Adrenal gland (tissue), 12 donors: ENCODE results near the gene SOCS6. TPM values are rescaled to one million over a fixed set of nuclear protein-coding genes. Genes with fewer than 3 reads are reported as not detected.

Experiments used
- DNase-seq, 7 donors: peaks; one replicate each; pipeline ENCODE4 v3.0.0-alpha.2; 2019 to 2020
- H3K27ac ChIP-seq, 5 donors: fragments of 200-600 bp; sonication (generic) in 4 of 5; 1 replicate in 3 of 5; 2 replicates in 2 of 5; pipeline versions ENCODE4 v1.5.1 to v1.8.0; 2016 to 2020; ENCODE audit warnings: mild to moderate bottlenecking in 1 of 5
- H3K27me3 ChIP-seq: fragments of 200-600 bp; 2 replicates; pipeline ENCODE4 v1.8.0; 2021
- H3K36me3 ChIP-seq, 2 donors: fragments of 200-600 bp; replicated peaks in 1 of 2; 1 replicate in 1 of 2; 2 replicates in 1 of 2; pipeline versions ENCODE4 v1.5.1 to v1.8.0; 2018 to 2022
- H3K4me1 ChIP-seq, 2 donors: fragments of 200-600 bp; replicated peaks in 1 of 2; 1 replicate in 1 of 2; 2 replicates in 1 of 2; pipeline versions ENCODE4 v1.5.1 to v1.8.0; 2018 to 2021
- H3K4me3 ChIP-seq, 4 donors: fragments of 200-600 bp; sonication (generic) in 3 of 4; one replicate each; pipeline ENCODE4 v1.5.1; 2016 to 2018
- H3K9me3 ChIP-seq, 3 donors: fragments of 200-600 bp; sonication (generic) in 1 of 3; replicated peaks in 1 of 3; 1 replicate in 2 of 3; 2 replicates in 1 of 3; pipeline versions ENCODE4 v1.5.1 to v1.8.0; 2016 to 2021
- POLR2A ChIP-seq, 2 donors: fragments of 450-650 bp; IDR thresholded peaks; one replicate each; pipeline ENCODE4 v1.6.1; 2017; ENCODE audit warnings: antibody characterized with exemption in 2 of 2, mild to moderate bottlenecking in 2 of 2, moderate library complexity in 1 of 2
- WGBS, 4 donors: extraction: QIAGEN DNeasy Blood & Tissue Kit in 2 of 4; methylation state at CpG; one replicate each; pipeline versions ENCODE4 v1.1.5 to v1.1.7; 2013 to 2017; 5-methylcytosine and 5-hydroxymethylcytosine counted together
- intact Hi-C, 2 donors: fragments of 100-400 bp; cut with DNase I; formaldehyde crosslinking; loops; one replicate each; pipeline versions ENCODE4 v1.14.1 to v1.15.0; 2022 to 2023
- polyA plus RNA-seq, 3 donors: library from polyadenylated mRNA; stranded (reverse); fragments of 200-250 nt in 2 of 3; fragments of 350-450 nt in 1 of 3; fragmentation: Illumina TruSeq in 1 of 3; extraction: RNeasy Lipid Tissue Mini Kit (QIAGEN cat#74804) in 1 of 3; gene quantifications; one replicate each; pipeline ENCODE4 v1.2.3, GENCODE V29; 2013 to 2014
- total RNA-seq, 9 donors: library from RNA; depleted of rRNA in 4 of 9; stranded (reverse); fragments of >200 nt in 4 of 9; fragments of 120-200 nt in 1 of 9; fragmentation: NEBNext Ultra II Directional in 1 of 9; extraction: Animal tissue kit (Norgen Biotek cat#: 25700) in 1 of 9; gene quantifications; one replicate each; pipeline versions ENCODE4 v1.1.0 to v1.2.4, GENCODE V29; 2013 to 2023
- TF ChIP-seq, protein P1 (sequence below), 6 experiments: fragments of 450-650 bp in 4 of 6; fragments of 200-600 bp in 2 of 6; sonication (generic) in 1 of 6; IDR thresholded peaks; 1 replicate in 5 of 6; 2 replicates in 1 of 6; pipeline versions ENCODE4 v1.5.1 to v1.8.0; 2016 to 2021; ENCODE audit warnings: antibody characterized with exemption in 6 of 6, mild to moderate bottlenecking in 2 of 6, moderate library complexity in 1 of 6
- donor health status: healthy with polysubstance abuse.
- donor health status: Bipolar disorder and iron deficiency.
- donor health status: DM: yes; HTN: yes; CAD: no.
- donor health status: DM: no; HTN: no; CAD: no.
- donor health status: DM: no; HTN: no; CAD: no.
- donor health status: DM: yes; HTN: yes; CAD: no.

The SOCS6 gene
- total and polyA plus RNA-seq, 12 donors: 4.3 to 25.5 (median 17.4) TPM

DNA sequence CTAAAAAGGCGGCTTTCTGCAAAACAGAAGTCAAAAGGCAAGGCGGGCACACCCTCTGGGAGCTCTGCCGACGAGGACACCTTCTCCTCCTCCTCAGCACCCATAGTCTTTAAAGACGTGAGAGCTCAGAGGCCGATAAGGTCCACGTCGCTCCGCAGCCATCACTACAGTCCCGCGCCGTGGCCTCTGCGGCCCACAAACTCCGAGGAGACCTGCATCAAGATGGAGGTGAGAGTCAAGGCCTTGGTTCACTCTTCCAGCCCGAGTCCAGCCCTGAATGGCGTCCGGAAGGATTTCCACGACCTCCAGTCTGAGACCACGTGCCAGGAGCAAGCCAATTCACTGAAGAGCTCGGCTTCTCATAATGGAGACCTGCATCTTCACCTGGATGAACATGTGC, 36.1 kb downstream of the SOCS6 start:
- no peaks in the 10 kb centered on the region for H3K27me3 ChIP-seq
- intact Hi-C loops: no loop called here

DNA sequence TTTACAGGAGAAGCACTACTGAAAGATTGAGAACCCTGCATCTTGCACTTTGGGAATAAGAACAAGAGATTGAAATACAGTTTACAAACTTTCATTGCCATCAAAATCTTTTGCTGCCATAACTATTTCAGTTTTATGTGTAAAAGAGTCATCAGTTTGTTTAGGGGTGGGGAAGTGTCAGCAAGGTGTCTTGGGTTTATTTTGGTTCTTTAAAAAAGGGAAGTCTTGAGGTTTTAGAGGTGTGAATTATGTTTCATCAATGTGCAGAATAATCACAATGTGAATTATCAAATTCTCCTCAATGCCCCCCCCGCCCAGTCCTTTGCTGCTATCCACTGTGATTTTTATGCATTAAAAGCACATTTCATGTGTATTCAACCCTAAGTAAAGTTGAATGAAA, 37.4 kb downstream of the SOCS6 start:
- 93 to 100% (median 97%) methylated on average over 1 of the region's 1 CpG for WGBS, 4 donors
- Histone ChIP-seq H3K27me3 (no peaks in the 10 kb centered on the region), H3K9me3 (no peaks in the 10 kb centered on the region), H3K4me1 (peaks cover 5 to 23% of the 10 kb centered on the region in 2 donors), H3K27ac (no peak overlapping the region), H3K36me3 (peaks cover 0 to 11% of the 10 kb centered on the region in 2 donors), H3K4me3 (no peak overlapping the region)
- TF ChIP-seq, protein P1, sequence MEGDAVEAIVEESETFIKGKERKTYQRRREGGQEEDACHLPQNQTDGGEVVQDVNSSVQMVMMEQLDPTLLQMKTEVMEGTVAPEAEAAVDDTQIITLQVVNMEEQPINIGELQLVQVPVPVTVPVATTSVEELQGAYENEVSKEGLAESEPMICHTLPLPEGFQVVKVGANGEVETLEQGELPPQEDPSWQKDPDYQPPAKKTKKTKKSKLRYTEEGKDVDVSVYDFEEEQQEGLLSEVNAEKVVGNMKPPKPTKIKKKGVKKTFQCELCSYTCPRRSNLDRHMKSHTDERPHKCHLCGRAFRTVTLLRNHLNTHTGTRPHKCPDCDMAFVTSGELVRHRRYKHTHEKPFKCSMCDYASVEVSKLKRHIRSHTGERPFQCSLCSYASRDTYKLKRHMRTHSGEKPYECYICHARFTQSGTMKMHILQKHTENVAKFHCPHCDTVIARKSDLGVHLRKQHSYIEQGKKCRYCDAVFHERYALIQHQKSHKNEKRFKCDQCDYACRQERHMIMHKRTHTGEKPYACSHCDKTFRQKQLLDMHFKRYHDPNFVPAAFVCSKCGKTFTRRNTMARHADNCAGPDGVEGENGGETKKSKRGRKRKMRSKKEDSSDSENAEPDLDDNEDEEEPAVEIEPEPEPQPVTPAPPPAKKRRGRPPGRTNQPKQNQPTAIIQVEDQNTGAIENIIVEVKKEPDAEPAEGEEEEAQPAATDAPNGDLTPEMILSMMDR (IDR thresholded peaks at IDR 0.05): no peak
- TF ChIP-seq POLR2A (IDR thresholded peaks at IDR 0.05): no peak
- DNase-seq: no peak
- intact Hi-C loops: no loop called here

More for the DNA sequence above, 36.1 kb downstream of the SOCS6 start:
- no peak for DNase-seq
- no peak overlapping the region for H3K27ac ChIP-seq
- 96 to 98% (median 97%) methylated on average over 15 to 20 of the region's 20 CpGs for WGBS, 4 donors
- H3K4me1 ChIP-seq: peaks cover 5 to 23% of the 10 kb centered on the region in 2 donors
- no peaks in the 10 kb centered on the region for H3K9me3 ChIP-seq
- TF ChIP-seq POLR2A (IDR thresholded peaks at IDR 0.05): no peak
- TF ChIP-seq, protein P1 (IDR thresholded peaks at IDR 0.05): no peak
- no peak overlapping the region for H3K4me3 ChIP-seq
- peaks cover 0 to 11% of the 10 kb centered on the region in 2 donors for H3K36me3 ChIP-seq

DNA sequence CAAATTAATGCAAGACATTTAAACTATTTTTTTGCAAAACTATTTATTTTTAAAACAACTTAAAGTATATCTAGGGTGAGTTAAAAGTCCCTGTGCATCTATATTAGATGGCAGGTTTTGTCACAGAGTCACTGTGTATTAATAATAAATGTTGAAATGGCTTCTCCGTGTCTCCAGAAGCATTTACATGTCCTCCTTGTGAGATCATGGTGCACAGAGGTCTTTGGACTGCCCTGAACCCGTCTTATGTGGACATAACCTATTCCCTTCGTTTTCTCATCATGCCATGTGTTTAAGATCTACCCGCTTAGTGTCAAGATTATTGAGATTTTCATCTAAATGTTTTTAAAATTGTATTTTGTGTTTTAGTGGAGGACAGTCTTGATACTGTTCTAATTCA, 39.3 kb downstream of the SOCS6 start:
- no peak for DNase-seq
- intact Hi-C loops: no loop called here
- H3K27me3 ChIP-seq: no peaks in the 10 kb centered on the region
- H3K36me3 ChIP-seq: peaks cover 0 to 11% of the 10 kb centered on the region in 2 donors
- H3K4me3 ChIP-seq: no peak overlapping the region
- H3K4me1 ChIP-seq: peaks cover 5 to 18% of the 10 kb centered on the region in 2 donors
- H3K27ac ChIP-seq: no peak overlapping the region
- no peaks in the 10 kb centered on the region for H3K9me3 ChIP-seq
- WGBS, 4 donors: 91 to 94% (median 93%) methylated on average over 4 of the region's 4 CpGs
- no peak for TF ChIP-seq POLR2A (IDR thresholded peaks at IDR 0.05)
- TF ChIP-seq, protein P1 (IDR thresholded peaks at IDR 0.05): no peak

DNA sequence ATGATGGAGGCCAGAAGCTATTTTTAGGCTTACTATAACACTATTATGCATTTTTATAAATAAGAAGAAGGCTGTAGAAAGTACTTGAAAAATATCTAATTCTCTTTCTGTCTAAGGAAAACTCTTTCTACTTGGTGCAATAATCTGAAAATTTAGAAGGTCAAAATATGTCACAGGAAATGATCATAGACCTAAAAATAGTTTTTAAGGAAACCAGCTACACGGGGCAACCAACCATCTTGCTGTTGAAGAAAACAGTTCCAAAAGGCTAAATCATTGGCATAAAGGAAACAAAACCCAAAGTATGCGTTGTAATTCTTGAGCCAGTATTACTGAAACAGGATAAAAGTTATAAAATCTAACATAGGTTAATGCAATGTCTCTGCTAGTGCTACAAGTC, 40.2 kb downstream of the SOCS6 start:
- intact Hi-C loops: no loop called here
- DNase-seq: no peak
- Histone ChIP-seq H3K9me3 (no peaks in the 10 kb centered on the region), H3K4me3 (no peak overlapping the region), H3K4me1 (peaks cover 5 to 14% of the 10 kb centered on the region in 2 donors), H3K36me3 (peaks cover 0 to 11% of the 10 kb centered on the region in 2 donors), H3K27me3 (no peaks in the 10 kb centered on the region), H3K27ac (peak overlapping the region in 1 of 5 donors; percentile 43)
- TF ChIP-seq, protein P1 (IDR thresholded peaks at IDR 0.05): no peak
- no peak for TF ChIP-seq POLR2A (IDR thresholded peaks at IDR 0.05)
- WGBS, 4 donors: 34 to 43% (median 39%) methylated on average over 2 of the region's 2 CpGs
